Fibroblast of lung (primary cell): ENCODE measurements around the gene STAB2. TPM values are rescaled to one million over a fixed set of nuclear protein-coding genes. Genes with fewer than 3 reads are reported as not detected.
A peak's percentile ranks its signal among the peaks of the same experiment; 100 is the strongest.

Experiments used
- DNase-seq, 2 donors: peaks; one replicate each; pipeline versions ENCODE4 v3.0.0 to v3.0.0-alpha.2; 2010; ENCODE audit warnings: low read depth in 2 of 2
- H2AFZ ChIP-seq: 2 replicates; pipeline ENCODE4 v1.5.1; 2012; ENCODE audit warnings: low read length, control low read depth, inconsistent platforms
- H3K27ac ChIP-seq: 2 replicates; pipeline ENCODE4 v1.5.1; 2011; ENCODE audit warnings: low read length, control low read depth; ENCODE audit not compliant: insufficient read depth
- H3K27me3 ChIP-seq: 2 replicates; pipeline ENCODE4 v1.5.1; 2011; ENCODE audit warnings: mild to moderate bottlenecking, low read length; ENCODE audit not compliant: control insufficient read depth, insufficient read depth
- H3K36me3 ChIP-seq: 2 replicates; pipeline ENCODE4 v1.5.1; 2011; ENCODE audit warnings: low read length; ENCODE audit not compliant: control insufficient read depth, insufficient read depth
- H3K4me1 ChIP-seq: 2 replicates; pipeline ENCODE4 v1.5.1; 2011; ENCODE audit warnings: low read length; ENCODE audit not compliant: control insufficient read depth, insufficient read depth; ENCODE audit errors: extremely low read depth
- H3K4me2 ChIP-seq: 2 replicates; pipeline ENCODE4 v1.5.1; 2011; ENCODE audit warnings: low read length, control low read depth; ENCODE audit not compliant: insufficient read depth; ENCODE audit errors: extremely low read depth
- H3K4me3 ChIP-seq, 4 experiments: fragments of 200-600 bp in 1 of 4; sonication (generic) in 1 of 4; replicated peaks in 1 of 4; 2 replicates each; pipeline ENCODE4 v1.5.1; 2011 to 2016; ENCODE audit warnings: low read length in 4 of 4, low read depth in 3 of 4, mild to moderate bottlenecking in 3 of 4, control low read depth in 2 of 4, inconsistent platforms in 1 of 4, mixed read lengths in 1 of 4; ENCODE audit not compliant: insufficient read depth in 1 of 4; ENCODE audit errors: control extremely low read depth in 1 of 4
- H3K79me2 ChIP-seq: 2 replicates; pipeline ENCODE4 v1.5.1; 2012; ENCODE audit warnings: mild to moderate bottlenecking, low read length, inconsistent platforms; ENCODE audit not compliant: control insufficient read depth, insufficient read depth
- H3K9ac ChIP-seq: 2 replicates; pipeline ENCODE4 v1.5.1; 2011; ENCODE audit warnings: mild to moderate bottlenecking, low read length, control low read depth; ENCODE audit not compliant: insufficient read depth
- H3K9me3 ChIP-seq: 2 replicates; pipeline ENCODE4 v1.5.1; 2012; ENCODE audit warnings: low read depth, low read length; ENCODE audit not compliant: control insufficient read depth, insufficient read depth
- H4K20me1 ChIP-seq: 2 replicates; pipeline ENCODE4 v1.5.1; 2011; ENCODE audit warnings: low read length; ENCODE audit not compliant: control insufficient read depth, insufficient read depth; ENCODE audit errors: extremely low read depth
- CTCF ChIP-seq, 2 donors: IDR thresholded peaks in 1 of 2; conservative IDR thresholded peaks in 1 of 2; 1 replicate in 1 of 2; 2 replicates in 1 of 2; pipeline ENCODE4 v1.5.1; 2011 to 2012; ENCODE audit warnings: low read length in 2 of 2, control low read depth in 1 of 2, inconsistent platforms in 1 of 2, low read depth in 1 of 2, mild to moderate bottlenecking in 1 of 2
- EZH2 ChIP-seq: IDR thresholded peaks from 2 replicates; pipeline ENCODE4 v1.5.1; 2012; ENCODE audit warnings: low read length, control low read depth, mild to moderate bottlenecking; ENCODE audit errors: missing control alignments
- polyA plus RNA-seq, 2 donors: library from polyadenylated mRNA; depleted of rRNA in 1 of 2; stranded (reverse) in 1 of 2; unstranded in 1 of 2; fragments of >200 nt; gene quantifications; 2 replicates each; pipeline ENCODE4 v1.2.1, GENCODE V29; 2011 to 2012; ENCODE audit warnings: missing spikeins in 1 of 2
- total RNA-seq: library from RNA; depleted of rRNA; stranded (reverse); fragments of >200 nt; gene quantifications from 2 replicates; pipeline ENCODE4 v1.2.1, GENCODE V29; 2014

The STAB2 gene
- total and polyA plus RNA-seq, 2 donors (not counting 1 experiment from before 2014, with no cell fraction given): not detected

- TF ChIP-seq EZH2: no peak
- no peak for TF ChIP-seq CTCF (conservative IDR thresholded peaks at IDR 0.05 in 1 of 2, IDR thresholded peaks at IDR 0.05 in 1 of 2; ENCODE audit: low read depth in 1 of 2, low read length in 2 of 2)
- H3K4me2 ChIP-seq: no peak overlapping the region
- H3K9ac ChIP-seq: no peak overlapping the region
- H3K4me3 ChIP-seq: no peak overlapping the region
- H3K9me3 ChIP-seq: no peaks in the 10 kb centered on the region
- no peak overlapping the region for H3K27ac ChIP-seq
- no peaks in the 10 kb centered on the region for H3K27me3 ChIP-seq
- no peak overlapping the region for H2AFZ ChIP-seq
- H3K36me3 ChIP-seq: peaks cover 5% of the 10 kb centered on the region
- no peak for DNase-seq
- H4K20me1 ChIP-seq: no peaks in the 10 kb centered on the region
- no peaks in the 10 kb centered on the region for H3K79me2 ChIP-seq
- no peaks in the 10 kb centered on the region for H3K4me1 ChIP-seq
These were observed 181.5 kb downstream of the STAB2 start for GRCh38 chr12:103768467-103769123.

GRCh38 chr12:103769240-103769945 is 182.3 kb downstream of the STAB2 start:
- Histone ChIP-seq H3K27ac (no peak overlapping the region), H3K36me3 (peaks cover 5% of the 10 kb centered on the region), H3K9ac (no peak overlapping the region), H3K79me2 (no peaks in the 10 kb centered on the region), H2AFZ (no peak overlapping the region), H3K4me3 (no peak overlapping the region), H3K27me3 (no peaks in the 10 kb centered on the region), H3K9me3 (no peaks in the 10 kb centered on the region), H4K20me1 (no peaks in the 10 kb centered on the region), H3K4me1 (no peaks in the 10 kb centered on the region), H3K4me2 (no peak overlapping the region)
- no peak for TF ChIP-seq CTCF (conservative IDR thresholded peaks at IDR 0.05 in 1 of 2, IDR thresholded peaks at IDR 0.05 in 1 of 2; ENCODE audit: low read depth in 1 of 2, low read length in 2 of 2)
- no peak for TF ChIP-seq EZH2
- DNase-seq: no peak

GRCh38 chr12:103771466-103771865 is 184.4 kb downstream of the STAB2 start:
- no peaks in the 10 kb centered on the region for H4K20me1 ChIP-seq
- peak; percentile 32 to 61 for DNase-seq
- no peak overlapping the region for H3K4me2 ChIP-seq
- H3K4me3 ChIP-seq: no peak overlapping the region
- TF ChIP-seq CTCF (conservative IDR thresholded peaks at IDR 0.05 in 1 of 2, IDR thresholded peaks at IDR 0.05 in 1 of 2; ENCODE audit: low read depth in 1 of 2, low read length in 2 of 2): peak; percentile 76 to 80
- TF ChIP-seq EZH2: no peak
- H3K9me3 ChIP-seq: no peaks in the 10 kb centered on the region
- H3K36me3 ChIP-seq: peaks cover 1% of the 10 kb centered on the region
- H3K79me2 ChIP-seq: no peaks in the 10 kb centered on the region
- no peak overlapping the region for H3K27ac ChIP-seq
- H3K9ac ChIP-seq: no peak overlapping the region
- no peaks in the 10 kb centered on the region for H3K27me3 ChIP-seq
- H3K4me1 ChIP-seq: no peaks in the 10 kb centered on the region
- H2AFZ ChIP-seq: no peak overlapping the region
